HepG2 (cell line): Measurements from ENCODE around the gene TEK. TPM values are rescaled to one million over a fixed set of nuclear protein-coding genes. Genes with fewer than 3 reads are reported as not detected.

Experiments
- ATAC-seq: fragments of 200-7000 bp; cut with Tn5 transposase; 3 replicates; pipeline ENCODE4 v1.9.1; 2020; ENCODE audit warnings: mild to moderate bottlenecking, moderate library complexity
- BruUV-seq: library from RNA; stranded (reverse); fragments of 400-500 nt; replicated peaks from 2 replicates; lab custom pipeline; 2021; lab: Mats Ljungman, UMichigan
- CTCF ChIA-PET: fragments of 300-600 bp; formaldehyde crosslinking; extraction: SDS; loops from one replicate; lab custom pipeline; 2021; ENCODE audit warnings: low total read pairs, inconsistent platforms, low intra/inter-chr PET ratio; lab: Yijun Ruan, JAX
- POLR2A ChIA-PET: fragments of 350-600 bp; sonication (Branson Sonifier 250); formaldehyde crosslinking; loops from one replicate; lab custom pipeline; 2020; ENCODE audit warnings: antibody characterized with exemption, inconsistent platforms; lab: Yijun Ruan, JAX
- DNase-seq: peaks from one replicate; pipeline ENCODE4 v3.0.0-alpha.2; 2015; ENCODE audit warnings: low spot score
- FAIRE-seq: peaks from 3 replicates; lab custom pipeline; 2011; peaks lifted over from hg19 to GRCh38; lab: Jason Lieb, UNC
- H2AFZ ChIP-seq: one replicate; pipeline ENCODE4 v1.6.1; 2011; ENCODE audit warnings: low read length, inconsistent platforms
- H3K27ac ChIP-seq: fragments of 300-600 bp; 3 replicates; pipeline ENCODE4 v1.8.0; 2011; ENCODE audit warnings: mixed run types, mild to moderate bottlenecking, mixed read lengths, low read length, inconsistent platforms; ENCODE audit not compliant: insufficient read depth; ENCODE audit errors: extremely low read length
- H3K27me3 ChIP-seq, 2 experiments: fragments of 200-600 bp in 1 of 2; 2 replicates in 1 of 2; 3 replicates in 1 of 2; pipeline versions ENCODE4 v1.6.0 to v1.8.0; 2011; ENCODE audit warnings: low read length in 2 of 2, mild to moderate bottlenecking in 2 of 2, moderate library complexity in 2 of 2, inconsistent platforms in 1 of 2; ENCODE audit not compliant: insufficient read depth in 2 of 2, control insufficient read depth in 1 of 2
- H3K36me3 ChIP-seq, 2 experiments: fragments of 200-600 bp in 1 of 2; replicated peaks in 1 of 2; 2 replicates in 1 of 2; 3 replicates in 1 of 2; pipeline versions ENCODE4 v1.5.1 to v1.8.0; 2011; ENCODE audit warnings: low read length in 2 of 2, inconsistent platforms in 1 of 2; ENCODE audit not compliant: insufficient read depth in 2 of 2, control insufficient read depth in 1 of 2
- H3K4me1 ChIP-seq: 2 replicates; pipeline ENCODE4 v1.5.1; 2012; ENCODE audit warnings: low read length, inconsistent platforms; ENCODE audit not compliant: insufficient read depth
- H3K4me2 ChIP-seq: 2 replicates; pipeline ENCODE4 v1.6.0; 2011; ENCODE audit warnings: low read depth, low read length, inconsistent platforms
- H3K4me3 ChIP-seq, 3 experiments: fragments of 200-600 bp in 1 of 3; sonication (generic), shearing (Covaris generic) in 1 of 3; replicated peaks in 1 of 3; 2 replicates each; pipeline ENCODE4 v1.5.1; 2011 to 2016; ENCODE audit warnings: low read length in 3 of 3, inconsistent platforms in 2 of 3, low read depth in 2 of 3, mild to moderate bottlenecking in 2 of 3, control low read depth in 1 of 3, mixed read lengths in 1 of 3; ENCODE audit not compliant: insufficient read depth in 1 of 3
- H3K79me2 ChIP-seq: one replicate; pipeline ENCODE4 v1.6.1; 2011; ENCODE audit warnings: low read length, inconsistent platforms; ENCODE audit not compliant: insufficient read depth
- H3K9ac ChIP-seq: 2 replicates; pipeline ENCODE4 v1.6.0; 2011; ENCODE audit warnings: mild to moderate bottlenecking, low read depth, low read length, inconsistent platforms; ENCODE audit not compliant: insufficient read depth
- H3K9me3 ChIP-seq: 2 replicates; pipeline ENCODE4 v1.5.1; 2012; ENCODE audit warnings: mild to moderate bottlenecking, low read length
- H4K20me1 ChIP-seq: 2 replicates; pipeline ENCODE4 v1.6.0; 2011; ENCODE audit warnings: inconsistent platforms, mild to moderate bottlenecking, low read length, moderate library complexity; ENCODE audit not compliant: insufficient read depth
- BRD4 ChIP-seq: sonication (generic); formaldehyde crosslinking; IDR thresholded peaks from 2 replicates; pipeline ENCODE4 v1.4.0; 2020; ENCODE audit warnings: missing genetic modification reagents
- CENPT ChIP-seq: sonication (generic); formaldehyde crosslinking; IDR thresholded peaks from 2 replicates; pipeline ENCODE4 v1.8.0; 2022; ENCODE audit warnings: low read depth, mild to moderate bottlenecking, moderate library complexity, missing genetic modification reagents
- HOXA5 ChIP-seq: sonication (generic); formaldehyde crosslinking; IDR thresholded peaks from 2 replicates; pipeline ENCODE4 v1.4.0; 2020; ENCODE audit warnings: missing genetic modification reagents
- HOXA7 ChIP-seq: sonication (generic); formaldehyde crosslinking; IDR thresholded peaks from 2 replicates; pipeline ENCODE4 v1.8.1; 2022; ENCODE audit warnings: mild to moderate bottlenecking, missing genetic modification reagents, moderate library complexity
- JARID2 ChIP-seq: sonication (generic); formaldehyde crosslinking; IDR thresholded peaks from 2 replicates; pipeline ENCODE4 v1.8.1; 2023; ENCODE audit warnings: missing genetic modification reagents, inconsistent platforms; ENCODE audit not compliant: insufficient replicate concordance
- KLF11 ChIP-seq: IDR thresholded peaks from 2 replicates; pipeline ENCODE4 v1.6.1; 2016; ENCODE audit warnings: missing compliant biosample characterization
- MTA1 ChIP-seq: sonication (generic); formaldehyde crosslinking; IDR thresholded peaks from 2 replicates; pipeline ENCODE4 v1.4.0; 2020; ENCODE audit warnings: missing genetic modification reagents, mild to moderate bottlenecking, borderline replicate concordance
- PITX1 ChIP-seq: sonication (generic); formaldehyde crosslinking; IDR thresholded peaks from 2 replicates; pipeline ENCODE4 v1.5.1; 2020; ENCODE audit warnings: mild to moderate bottlenecking, missing genetic modification reagents
- SRY ChIP-seq: sonication (generic); formaldehyde crosslinking; IDR thresholded peaks from 2 replicates; pipeline ENCODE4 v1.8.0; 2022; ENCODE audit warnings: mild to moderate bottlenecking, missing genetic modification reagents
- TARDBP ChIP-seq: sonication (generic); formaldehyde crosslinking; IDR thresholded peaks from 2 replicates; pipeline ENCODE4 v1.8.0; 2022; ENCODE audit warnings: mild to moderate bottlenecking, missing genetic modification reagents
- ZFP82 ChIP-seq: sonication (generic); formaldehyde crosslinking; IDR thresholded peaks from 2 replicates; pipeline ENCODE4 v1.5.1; 2020; ENCODE audit warnings: mild to moderate bottlenecking, missing genetic modification reagents, borderline replicate concordance
- ZNF282 ChIP-seq: fragments of 450-650 bp; IDR thresholded peaks from 2 replicates; pipeline ENCODE4 v1.6.1; 2018; ENCODE audit not compliant: partially characterized antibody
- ZSCAN30 ChIP-seq: sonication (generic); formaldehyde crosslinking; IDR thresholded peaks from 2 replicates; pipeline ENCODE4 v1.5.0; 2020; ENCODE audit warnings: mild to moderate bottlenecking, missing genetic modification reagents
- WGBS: methylation state at CpG from one replicate; pipeline ENCODE4 v1.1.6; 2017; ENCODE audit warnings: low lambda C conversion rate; 5-methylcytosine and 5-hydroxymethylcytosine counted together
- in situ Hi-C: cut with HindIII; loops from 2 replicates; pipeline ENCODE4 v1.10.0; 2017; ENCODE audit warnings: low pct_unique_long_range_greater_than_20kb; ENCODE audit not compliant: extremely low pct_ligation_motif_present
- intact Hi-C: fragments of 100-400 bp; cut with micrococcal nuclease; formaldehyde crosslinking; loops from one replicate; pipeline ENCODE4 v1.10.0; 2022; ENCODE audit not compliant: unreplicated experiment
- polyA plus RNA-seq, 8 experiments: library from polyadenylated mRNA; depleted of rRNA in 3 of 8; stranded (reverse) in 7 of 8; unstranded in 1 of 8; fragments of >200 nt; fragmentation: Illumina TruSeq in 4 of 8; extraction: Trizol in 4 of 8; gene quantifications; 2 replicates each; pipeline versions ENCODE4 v1.2.1 to v1.2.3, GENCODE V29; 2011 to 2016; ENCODE audit warnings: low read depth in 4 of 8, missing spikeins in 1 of 8, mixed read lengths in 1 of 8; ENCODE audit not compliant: insufficient read depth in 1 of 8
- total RNA-seq, 5 experiments: library from RNA; depleted of rRNA; stranded (reverse); fragments of >200 nt; fragmentation: Illumina TruSeq; extraction: Trizol; gene quantifications; 2 replicates each; pipeline ENCODE4 v1.2.3, GENCODE V29; 2016; ENCODE audit warnings: low read depth in 1 of 5
- TF ChIP-seq, protein P1 (sequence below): sonication (generic); formaldehyde crosslinking; IDR thresholded peaks from 2 replicates; pipeline ENCODE4 v1.4.0; 2020; ENCODE audit warnings: missing genetic modification reagents
- TF ChIP-seq, protein P2 (sequence below): sonication (generic); formaldehyde crosslinking; IDR thresholded peaks from 2 replicates; pipeline ENCODE4 v1.4.0; 2020; ENCODE audit warnings: missing genetic modification reagents, borderline replicate concordance
- TF ChIP-seq, protein P3 (sequence below): sonication (generic); formaldehyde crosslinking; IDR thresholded peaks from 2 replicates; pipeline ENCODE4 v1.4.0; 2020; ENCODE audit warnings: missing genetic modification reagents
- TF ChIP-seq, protein P4 (sequence below), 2 experiments: fragments of 450-650 bp in 1 of 2; sonication (generic) in 1 of 2; formaldehyde crosslinking; IDR thresholded peaks; 2 replicates each; pipeline versions ENCODE4 v1.5.0 to v1.8.0; 2020 to 2022; ENCODE audit warnings: mild to moderate bottlenecking in 1 of 2, missing genetic modification reagents in 1 of 2

The TEK gene
- total and polyA plus RNA-seq, 2 of the 13 experiments (the other 11 are each of a cell fraction or from before 2014, with no cell fraction given) = not detected

DNA sequence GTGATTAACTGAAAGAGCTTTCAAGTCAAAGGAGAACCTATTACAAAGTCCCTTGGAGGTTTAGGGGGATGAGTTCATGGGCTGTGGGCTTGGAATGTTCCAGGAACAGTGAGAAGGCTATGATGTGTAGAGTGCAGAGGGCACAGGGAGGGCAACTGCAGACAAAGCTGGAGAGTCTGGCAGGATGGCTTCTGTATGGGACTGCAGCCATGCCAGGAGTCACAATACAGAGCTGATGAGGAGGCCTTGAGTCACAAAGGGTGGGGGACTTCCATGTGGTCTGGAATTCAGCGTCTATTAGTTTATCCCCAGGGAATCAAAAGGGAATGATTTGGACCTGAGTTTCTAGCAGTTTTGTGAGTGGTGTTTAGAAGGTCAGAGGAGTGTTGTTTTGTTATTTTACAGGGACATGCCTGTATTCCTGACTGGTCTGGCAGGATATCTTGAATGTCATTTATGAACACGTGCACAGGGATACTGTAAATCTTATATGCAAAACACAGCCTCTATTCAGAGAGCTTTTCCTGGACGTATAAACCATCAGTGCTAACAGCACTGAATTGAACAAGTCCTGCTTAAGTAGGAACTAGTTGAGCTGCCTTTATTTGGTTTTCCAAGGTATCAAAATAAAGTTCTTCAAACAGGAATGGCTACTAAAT is 14.3 kb upstream of the TEK start:
- no peaks in the 10 kb centered on the region for H3K9me3 ChIP-seq
- no peak overlapping the region for H3K4me2 ChIP-seq
- H3K4me1 ChIP-seq = no peaks in the 10 kb centered on the region
- H3K9ac ChIP-seq = no peak overlapping the region
- FAIRE-seq = no peak
- no peaks in the 10 kb centered on the region; a peak in 1 of 5 replicates for H3K27me3 ChIP-seq
- in situ Hi-C loops (no loop called here), intact Hi-C loops (no loop called here)
- no peak overlapping the region for H3K4me3 ChIP-seq
- no peak for DNase-seq
- H3K79me2 ChIP-seq = no peaks in the 10 kb centered on the region
- H2AFZ ChIP-seq = no peak overlapping the region
- POLR2A ChIA-PET = no interaction called here
- no peak overlapping the region for H3K27ac ChIP-seq
- 5% methylated on average over 3 of the region's 3 CpGs for WGBS
- H3K36me3 ChIP-seq = no peaks in the 10 kb centered on the region
- CTCF ChIA-PET = no interaction called here
- BruUV-seq = no TSS peak
- no peak for ATAC-seq
- H4K20me1 ChIP-seq = no peaks in the 10 kb centered on the region
- TF ChIP-seq, protein P1, sequence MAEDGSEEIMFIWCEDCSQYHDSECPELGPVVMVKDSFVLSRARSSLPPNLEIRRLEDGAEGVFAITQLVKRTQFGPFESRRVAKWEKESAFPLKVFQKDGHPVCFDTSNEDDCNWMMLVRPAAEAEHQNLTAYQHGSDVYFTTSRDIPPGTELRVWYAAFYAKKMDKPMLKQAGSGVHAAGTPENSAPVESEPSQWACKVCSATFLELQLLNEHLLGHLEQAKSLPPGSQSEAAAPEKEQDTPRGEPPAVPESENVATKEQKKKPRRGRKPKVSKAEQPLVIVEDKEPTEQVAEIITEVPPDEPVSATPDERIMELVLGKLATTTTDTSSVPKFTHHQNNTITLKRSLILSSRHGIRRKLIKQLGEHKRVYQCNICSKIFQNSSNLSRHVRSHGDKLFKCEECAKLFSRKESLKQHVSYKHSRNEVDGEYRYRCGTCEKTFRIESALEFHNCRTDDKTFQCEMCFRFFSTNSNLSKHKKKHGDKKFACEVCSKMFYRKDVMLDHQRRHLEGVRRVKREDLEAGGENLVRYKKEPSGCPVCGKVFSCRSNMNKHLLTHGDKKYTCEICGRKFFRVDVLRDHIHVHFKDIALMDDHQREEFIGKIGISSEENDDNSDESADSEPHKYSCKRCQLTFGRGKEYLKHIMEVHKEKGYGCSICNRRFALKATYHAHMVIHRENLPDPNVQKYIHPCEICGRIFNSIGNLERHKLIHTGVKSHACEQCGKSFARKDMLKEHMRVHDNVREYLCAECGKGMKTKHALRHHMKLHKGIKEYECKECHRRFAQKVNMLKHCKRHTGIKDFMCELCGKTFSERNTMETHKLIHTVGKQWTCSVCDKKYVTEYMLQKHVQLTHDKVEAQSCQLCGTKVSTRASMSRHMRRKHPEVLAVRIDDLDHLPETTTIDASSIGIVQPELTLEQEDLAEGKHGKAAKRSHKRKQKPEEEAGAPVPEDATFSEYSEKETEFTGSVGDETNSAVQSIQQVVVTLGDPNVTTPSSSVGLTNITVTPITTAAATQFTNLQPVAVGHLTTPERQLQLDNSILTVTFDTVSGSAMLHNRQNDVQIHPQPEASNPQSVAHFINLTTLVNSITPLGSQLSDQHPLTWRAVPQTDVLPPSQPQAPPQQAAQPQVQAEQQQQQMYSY (CRISPR knock-in tag) = no peak
- no peak for TF ChIP-seq MTA1 (CRISPR knock-in tag)
- no peak for TF ChIP-seq ZSCAN30 (CRISPR knock-in tag)
- no peak for TF ChIP-seq ZFP82 (CRISPR knock-in tag)
- TF ChIP-seq, protein P2, sequence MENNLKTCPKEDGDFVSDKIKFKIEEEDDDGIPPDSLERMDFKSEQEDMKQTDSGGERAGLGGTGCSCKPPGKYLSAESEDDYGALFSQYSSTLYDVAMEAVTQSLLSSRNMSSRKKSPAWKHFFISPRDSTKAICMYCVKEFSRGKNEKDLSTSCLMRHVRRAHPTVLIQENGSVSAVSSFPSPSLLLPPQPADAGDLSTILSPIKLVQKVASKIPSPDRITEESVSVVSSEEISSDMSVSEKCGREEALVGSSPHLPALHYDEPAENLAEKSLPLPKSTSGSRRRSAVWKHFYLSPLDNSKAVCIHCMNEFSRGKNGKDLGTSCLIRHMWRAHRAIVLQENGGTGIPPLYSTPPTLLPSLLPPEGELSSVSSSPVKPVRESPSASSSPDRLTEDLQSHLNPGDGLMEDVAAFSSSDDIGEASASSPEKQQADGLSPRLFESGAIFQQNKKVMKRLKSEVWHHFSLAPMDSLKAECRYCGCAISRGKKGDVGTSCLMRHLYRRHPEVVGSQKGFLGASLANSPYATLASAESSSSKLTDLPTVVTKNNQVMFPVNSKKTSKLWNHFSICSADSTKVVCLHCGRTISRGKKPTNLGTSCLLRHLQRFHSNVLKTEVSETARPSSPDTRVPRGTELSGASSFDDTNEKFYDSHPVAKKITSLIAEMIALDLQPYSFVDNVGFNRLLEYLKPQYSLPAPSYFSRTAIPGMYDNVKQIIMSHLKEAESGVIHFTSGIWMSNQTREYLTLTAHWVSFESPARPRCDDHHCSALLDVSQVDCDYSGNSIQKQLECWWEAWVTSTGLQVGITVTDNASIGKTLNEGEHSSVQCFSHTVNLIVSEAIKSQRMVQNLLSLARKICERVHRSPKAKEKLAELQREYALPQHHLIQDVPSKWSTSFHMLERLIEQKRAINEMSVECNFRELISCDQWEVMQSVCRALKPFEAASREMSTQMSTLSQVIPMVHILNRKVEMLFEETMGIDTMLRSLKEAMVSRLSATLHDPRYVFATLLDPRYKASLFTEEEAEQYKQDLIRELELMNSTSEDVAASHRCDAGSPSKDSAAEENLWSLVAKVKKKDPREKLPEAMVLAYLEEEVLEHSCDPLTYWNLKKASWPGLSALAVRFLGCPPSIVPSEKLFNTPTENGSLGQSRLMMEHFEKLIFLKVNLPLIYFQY (CRISPR knock-in tag) = no peak
- no peak for TF ChIP-seq TARDBP (CRISPR knock-in tag)
- TF ChIP-seq, protein P3, sequence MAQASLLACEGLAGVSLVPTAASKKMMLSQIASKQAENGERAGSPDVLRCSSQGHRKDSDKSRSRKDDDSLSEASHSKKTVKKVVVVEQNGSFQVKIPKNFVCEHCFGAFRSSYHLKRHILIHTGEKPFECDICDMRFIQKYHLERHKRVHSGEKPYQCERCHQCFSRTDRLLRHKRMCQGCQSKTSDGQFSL (CRISPR knock-in tag) = no peak
- TF ChIP-seq, protein P4, sequence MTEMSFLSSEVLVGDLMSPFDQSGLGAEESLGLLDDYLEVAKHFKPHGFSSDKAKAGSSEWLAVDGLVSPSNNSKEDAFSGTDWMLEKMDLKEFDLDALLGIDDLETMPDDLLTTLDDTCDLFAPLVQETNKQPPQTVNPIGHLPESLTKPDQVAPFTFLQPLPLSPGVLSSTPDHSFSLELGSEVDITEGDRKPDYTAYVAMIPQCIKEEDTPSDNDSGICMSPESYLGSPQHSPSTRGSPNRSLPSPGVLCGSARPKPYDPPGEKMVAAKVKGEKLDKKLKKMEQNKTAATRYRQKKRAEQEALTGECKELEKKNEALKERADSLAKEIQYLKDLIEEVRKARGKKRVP (CRISPR knock-in tag; IDR thresholded peaks at IDR 0.05) = no peak
- no peak for TF ChIP-seq BRD4 (CRISPR knock-in tag)
- TF ChIP-seq CENPT = no peak
- no peak for TF ChIP-seq PITX1 (CRISPR knock-in tag)
- TF ChIP-seq SRY = no peak
- no peak for TF ChIP-seq ZNF282
- no peak for TF ChIP-seq KLF11 (CRISPR knock-in tag)
- TF ChIP-seq HOXA7 = no peak
- TF ChIP-seq HOXA5 (CRISPR knock-in tag) = no peak
- no peak for TF ChIP-seq JARID2 (CRISPR knock-in tag)
